KOPT-K1 (cell line): ENCODE data around the gene DNER.

Experiments
- H3K27ac ChIP-seq: fragments of 200-600 bp; sonication (generic); 2 replicates; pipeline ENCODE4 v1.5.1; 2016; ENCODE audit warnings: antibody characterized with exemption, mild to moderate bottlenecking, low read depth, low read length; ENCODE audit not compliant: poor library complexity, severe bottlenecking
- H3K36me3 ChIP-seq: fragments of 200-600 bp; sonication (generic); 2 replicates; pipeline ENCODE4 v1.5.1; 2017; ENCODE audit warnings: antibody characterized with exemption, mild to moderate bottlenecking, low read length, moderate library complexity; ENCODE audit not compliant: insufficient read depth
- H3K9me3 ChIP-seq: fragments of 200-600 bp; sonication (generic); 2 replicates; pipeline ENCODE4 v1.5.1; 2017; ENCODE audit warnings: antibody characterized with exemption, low read length, mild to moderate bottlenecking; ENCODE audit not compliant: insufficient read depth, poor library complexity, severe bottlenecking

The DNER gene

DNA sequence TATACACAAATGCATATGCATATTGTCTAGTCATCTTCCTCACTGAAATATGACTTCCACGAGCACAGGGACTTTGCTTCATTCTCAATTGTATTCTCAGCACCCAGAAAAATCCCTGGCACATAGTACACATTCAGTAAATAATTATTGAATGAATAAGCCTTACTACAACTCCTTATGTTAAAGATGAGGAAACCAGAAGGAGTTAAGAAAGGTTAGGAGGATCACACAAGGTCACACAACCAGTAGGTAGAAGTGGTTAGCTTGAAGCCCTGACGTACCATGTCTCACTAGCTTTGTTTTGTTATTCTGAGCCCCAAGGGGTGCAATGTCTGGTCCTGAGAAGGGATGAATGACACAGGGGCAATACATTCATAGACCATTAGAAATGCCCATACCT, 222.3 kb downstream of the DNER start:
- no peak overlapping the region for H3K27ac ChIP-seq
- no peaks in the 10 kb centered on the region for H3K9me3 ChIP-seq
- H3K36me3 ChIP-seq = no peaks in the 10 kb centered on the region

GRCh38 chr2:229490167-229490566, 224.2 kb downstream of the DNER start:
- Histone ChIP-seq H3K36me3 (no peaks in the 10 kb centered on the region), H3K27ac (no peak overlapping the region), H3K9me3 (no peaks in the 10 kb centered on the region)

GRCh38 chr2:229489016-229489415, 225.3 kb downstream of the DNER start:
- Histone ChIP-seq H3K36me3 (no peaks in the 10 kb centered on the region), H3K9me3 (no peaks in the 10 kb centered on the region), H3K27ac (no peak overlapping the region)

- Histone ChIP-seq H3K27ac (no peak overlapping the region), H3K9me3 (no peaks in the 10 kb centered on the region), H3K36me3 (no peaks in the 10 kb centered on the region)
These were observed 226.1 kb downstream of the DNER start for GRCh38 chr2:229488232-229488631.

GRCh38 chr2:229486673-229487072, 227.7 kb downstream of the DNER start:
- Histone ChIP-seq H3K9me3 (no peaks in the 10 kb centered on the region), H3K36me3 (no peaks in the 10 kb centered on the region), H3K27ac (no peak overlapping the region)

DNA sequence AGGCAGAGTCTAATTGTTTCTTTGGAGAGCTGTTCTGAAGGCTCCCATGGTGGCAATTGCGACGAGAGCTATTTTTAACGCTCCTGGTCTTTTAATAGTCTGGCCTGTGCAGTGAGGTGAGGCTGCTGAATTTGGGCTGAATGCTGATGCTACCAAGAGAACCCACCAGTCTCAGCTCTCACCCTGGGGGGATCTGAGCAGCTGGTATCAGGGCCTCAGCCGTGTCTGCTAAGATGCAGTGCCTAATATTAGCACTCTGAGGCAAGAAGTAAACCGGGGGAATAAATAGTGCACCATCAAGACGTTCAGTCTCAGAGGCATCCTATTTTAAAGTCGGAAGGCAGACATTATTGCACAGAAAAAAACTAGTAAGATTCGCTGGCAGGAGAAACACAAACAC, 228.5 kb downstream of the DNER start:
- Histone ChIP-seq H3K27ac (no peak overlapping the region), H3K36me3 (no peaks in the 10 kb centered on the region), H3K9me3 (no peaks in the 10 kb centered on the region)

DNA sequence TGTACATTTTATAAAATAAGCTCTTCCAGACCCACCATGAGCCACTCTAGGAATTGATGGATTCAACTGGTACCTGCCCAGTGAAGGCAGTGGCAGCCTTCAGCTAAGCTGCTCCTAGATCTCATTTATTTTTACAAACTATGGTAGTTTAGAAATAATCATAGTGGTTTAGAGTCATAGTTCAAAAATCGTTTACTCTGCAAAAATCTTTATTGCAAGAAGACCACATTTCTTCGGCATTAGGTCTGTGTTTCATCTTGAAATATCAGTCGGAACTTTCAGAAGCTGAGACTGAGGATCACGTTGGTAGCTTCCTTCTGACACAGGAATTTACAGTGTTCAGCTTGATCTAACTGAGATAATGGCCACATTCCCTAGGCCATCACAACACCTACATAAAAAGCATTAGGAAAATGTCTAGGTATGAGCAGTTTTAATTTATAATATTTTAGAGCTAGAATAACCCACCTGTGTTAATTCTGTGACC, 237.0 kb downstream of the DNER start:
- no peaks in the 10 kb centered on the region for H3K36me3 ChIP-seq
- no peak overlapping the region for H3K27ac ChIP-seq
- H3K9me3 ChIP-seq = no peaks in the 10 kb centered on the region

DNA sequence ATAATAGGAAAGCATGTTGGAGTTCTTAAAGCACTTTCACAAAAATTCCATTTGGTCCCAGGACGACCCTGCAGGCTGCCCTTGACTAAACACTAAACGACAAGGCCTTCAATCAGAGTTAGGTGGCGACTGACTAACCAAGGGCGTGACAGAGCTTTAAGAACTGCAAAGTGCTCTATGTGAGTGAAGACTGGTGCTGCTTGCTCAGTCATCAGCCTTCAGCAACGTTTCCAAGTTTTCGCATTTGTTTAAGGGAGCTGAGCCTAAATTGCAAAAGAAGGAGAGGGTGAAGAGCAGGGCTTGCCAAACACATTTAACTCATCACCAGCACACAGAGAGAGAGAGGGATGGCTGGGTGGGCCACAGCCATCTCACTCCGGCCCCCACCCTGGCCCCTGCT, 238.6 kb downstream of the DNER start:
- no peak overlapping the region for H3K27ac ChIP-seq
- H3K36me3 ChIP-seq = no peaks in the 10 kb centered on the region
- H3K9me3 ChIP-seq = no peaks in the 10 kb centered on the region

GRCh38 chr2:229474125-229474524, 240.2 kb downstream of the DNER start:
- Histone ChIP-seq H3K27ac (no peak overlapping the region), H3K36me3 (no peaks in the 10 kb centered on the region), H3K9me3 (no peaks in the 10 kb centered on the region)

GRCh38 chr2:229470781-229471180, 243.6 kb downstream of the DNER start:
- Histone ChIP-seq H3K36me3 (no peaks in the 10 kb centered on the region), H3K27ac (no peak overlapping the region), H3K9me3 (no peaks in the 10 kb centered on the region)

GRCh38 chr2:229467783-229468182, 246.6 kb downstream of the DNER start:
- Histone ChIP-seq H3K9me3 (no peaks in the 10 kb centered on the region), H3K36me3 (no peaks in the 10 kb centered on the region), H3K27ac (no peak overlapping the region)

DNA sequence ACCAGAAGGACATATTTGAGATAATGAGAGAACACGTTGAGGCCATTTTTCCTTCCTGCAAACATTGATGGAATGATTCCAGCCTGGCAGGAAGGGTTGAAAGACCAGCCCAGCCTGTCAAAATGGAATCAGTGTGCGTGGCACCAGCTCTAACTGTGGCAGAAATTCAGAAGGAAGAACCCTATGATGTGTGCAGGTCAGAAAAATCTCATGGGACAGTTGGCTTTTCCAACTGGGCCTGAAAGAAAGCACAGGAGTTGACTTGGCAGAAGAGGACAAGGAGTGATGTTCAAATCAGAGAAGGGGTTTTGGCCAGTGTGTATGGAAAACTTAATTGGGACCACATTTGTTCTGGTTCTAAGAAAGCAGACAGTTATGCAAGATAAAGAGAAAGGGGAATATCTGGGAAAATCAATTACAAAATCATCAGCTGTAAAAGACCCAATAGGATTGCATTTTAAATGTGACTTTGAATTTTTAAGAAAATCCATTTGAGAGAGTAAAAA, 250.5 kb downstream of the DNER start:
- Histone ChIP-seq H3K27ac (no peak overlapping the region), H3K36me3 (no peaks in the 10 kb centered on the region)

DNA sequence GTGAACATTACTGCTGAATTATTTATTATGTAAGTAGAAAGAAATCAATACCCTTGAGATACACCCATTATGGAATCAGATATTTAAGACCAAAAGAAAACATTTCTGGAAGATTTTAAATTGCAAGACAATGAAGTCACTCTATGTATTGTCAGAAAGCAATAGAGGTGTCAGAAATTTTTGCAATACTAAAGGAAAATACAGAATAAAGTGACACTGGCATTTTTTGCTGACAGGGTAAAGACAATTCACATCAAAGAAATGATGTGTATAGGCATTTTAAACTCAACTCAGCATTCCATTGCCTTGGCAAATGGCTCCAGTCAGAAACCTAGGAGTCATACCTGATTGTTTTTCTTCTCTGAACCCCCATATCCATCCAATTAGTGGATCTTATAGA, 252.2 kb downstream of the DNER start:
- no peaks in the 10 kb centered on the region for H3K9me3 ChIP-seq
- H3K36me3 ChIP-seq = no peaks in the 10 kb centered on the region
- H3K27ac ChIP-seq = no peak overlapping the region

More for the DNA sequence above, 250.5 kb downstream of the DNER start:
- H3K9me3 ChIP-seq = no peaks in the 10 kb centered on the region

GRCh38 chr2:229456091-229456490, 258.3 kb downstream of the DNER start:
- Histone ChIP-seq H3K27ac (no peak overlapping the region), H3K9me3 (no peaks in the 10 kb centered on the region), H3K36me3 (no peaks in the 10 kb centered on the region)

GRCh38 chr2:229454934-229455631, 259.3 kb downstream of the DNER start:
- no peak overlapping the region for H3K27ac ChIP-seq
- no peaks in the 10 kb centered on the region for H3K36me3 ChIP-seq
- no peaks in the 10 kb centered on the region for H3K9me3 ChIP-seq

GRCh38 chr2:229453230-229453629, 261.1 kb downstream of the DNER start:
- Histone ChIP-seq H3K27ac (no peak overlapping the region), H3K9me3 (no peaks in the 10 kb centered on the region), H3K36me3 (no peaks in the 10 kb centered on the region)
